Measurements from ENCODE around the gene MAP3K4. TPM values are rescaled to one million over a fixed set of nuclear protein-coding genes. Genes with fewer than 3 reads are reported as not detected.

Gene MAP3K4
- total RNA-seq = 31.9 and 85.7 TPM in 2 replicates

DNA sequence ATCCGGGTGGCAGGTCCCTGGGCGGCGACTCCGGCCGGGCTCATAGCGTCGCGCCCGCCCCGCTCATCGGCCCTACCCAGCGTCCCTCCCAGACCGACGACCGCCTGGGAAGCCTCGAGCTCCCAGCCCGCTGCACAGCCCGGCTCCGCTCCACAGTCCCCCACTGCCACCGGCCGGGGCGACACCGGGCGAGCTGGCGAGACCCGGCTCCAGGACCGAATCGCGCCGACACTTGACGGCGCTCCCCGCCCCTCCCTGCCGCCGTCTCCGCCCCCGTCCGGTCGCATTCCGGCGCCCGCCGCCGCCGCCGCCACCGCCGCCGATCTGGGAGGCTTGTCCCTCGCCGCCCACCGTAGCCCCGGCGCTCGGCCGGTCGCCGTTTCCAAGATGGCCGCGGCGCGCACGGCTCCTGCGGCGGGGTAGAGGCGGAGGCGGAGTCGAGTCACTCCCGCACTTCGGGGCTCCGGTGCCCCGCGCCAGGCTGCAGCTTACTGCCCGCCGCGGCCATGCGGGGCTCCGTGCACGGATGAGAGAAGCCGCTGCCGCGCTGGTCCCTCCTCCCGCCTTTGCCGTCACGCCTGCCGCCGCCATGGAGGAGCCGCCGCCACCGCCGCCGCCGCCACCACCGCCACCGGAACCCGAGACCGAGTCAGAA is at the start of gene MAP3K4:
Gene MAP3K4, plus strand, starts transcription at position 364 of the 655 bp plus-strand sequence. Its CDS starts 163 bp downstream, at position 527.
- peak within 1 kb of the TSS; percentile 91 for H3K4me3 ChIP-seq (ENCODE audit: low read depth, low read length)
- TF ChIP-seq, protein P1, sequence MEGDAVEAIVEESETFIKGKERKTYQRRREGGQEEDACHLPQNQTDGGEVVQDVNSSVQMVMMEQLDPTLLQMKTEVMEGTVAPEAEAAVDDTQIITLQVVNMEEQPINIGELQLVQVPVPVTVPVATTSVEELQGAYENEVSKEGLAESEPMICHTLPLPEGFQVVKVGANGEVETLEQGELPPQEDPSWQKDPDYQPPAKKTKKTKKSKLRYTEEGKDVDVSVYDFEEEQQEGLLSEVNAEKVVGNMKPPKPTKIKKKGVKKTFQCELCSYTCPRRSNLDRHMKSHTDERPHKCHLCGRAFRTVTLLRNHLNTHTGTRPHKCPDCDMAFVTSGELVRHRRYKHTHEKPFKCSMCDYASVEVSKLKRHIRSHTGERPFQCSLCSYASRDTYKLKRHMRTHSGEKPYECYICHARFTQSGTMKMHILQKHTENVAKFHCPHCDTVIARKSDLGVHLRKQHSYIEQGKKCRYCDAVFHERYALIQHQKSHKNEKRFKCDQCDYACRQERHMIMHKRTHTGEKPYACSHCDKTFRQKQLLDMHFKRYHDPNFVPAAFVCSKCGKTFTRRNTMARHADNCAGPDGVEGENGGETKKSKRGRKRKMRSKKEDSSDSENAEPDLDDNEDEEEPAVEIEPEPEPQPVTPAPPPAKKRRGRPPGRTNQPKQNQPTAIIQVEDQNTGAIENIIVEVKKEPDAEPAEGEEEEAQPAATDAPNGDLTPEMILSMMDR (conservative IDR thresholded peaks at IDR 0.05; ENCODE audit: low read depth, low read length) = no peak
- no peak for DNase-seq (ENCODE audit: low read depth)

GRCh38 chr6:160943997-160944396 is 47.6 kb upstream of the MAP3K4 start:
- TF ChIP-seq, protein P1 (conservative IDR thresholded peaks at IDR 0.05; ENCODE audit: low read depth, low read length) = no peak
- DNase-seq (ENCODE audit: low read depth) = no peak
- H3K4me3 ChIP-seq (ENCODE audit: low read depth, low read length) = no peak overlapping the region

DNA sequence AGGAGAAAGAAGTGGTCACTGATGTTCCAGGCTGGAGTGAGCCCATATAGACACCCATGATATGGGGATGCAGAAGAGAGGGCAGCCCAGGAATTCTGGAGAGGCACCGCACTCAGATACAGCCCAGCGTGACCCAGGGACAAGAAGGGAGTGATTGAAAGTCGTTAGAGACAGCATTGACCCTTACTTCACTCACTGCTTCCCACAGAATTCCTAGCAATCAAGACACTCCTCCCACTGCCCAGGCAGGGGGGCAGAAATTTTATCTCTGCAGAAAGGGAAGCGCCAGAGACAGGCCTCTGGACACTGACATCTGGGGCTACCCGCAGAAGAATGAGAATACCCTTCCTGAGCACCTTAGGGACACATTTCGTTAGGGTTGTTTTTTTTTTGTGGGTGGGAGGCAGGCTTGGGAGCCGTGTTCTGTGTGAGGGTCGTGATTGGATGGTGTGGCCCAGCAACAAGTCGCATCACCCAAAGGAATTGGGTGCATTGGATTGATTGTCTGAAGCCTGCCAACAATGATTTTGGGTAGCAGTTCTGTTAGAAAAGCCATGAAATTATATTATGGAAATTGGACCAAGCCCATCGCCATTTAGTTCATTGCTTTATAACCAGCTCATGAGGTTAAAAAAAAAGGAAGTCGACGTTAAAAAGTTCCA is 45.9 kb upstream of the MAP3K4 start:
- H3K4me3 ChIP-seq (ENCODE audit: low read depth, low read length) = no peak overlapping the region
- TF ChIP-seq, protein P1 (conservative IDR thresholded peaks at IDR 0.05; ENCODE audit: low read depth, low read length) = no peak

GRCh38 chr6:160949531-160949930 is 42.0 kb upstream of the MAP3K4 start:
- TF ChIP-seq, protein P1 (conservative IDR thresholded peaks at IDR 0.05; ENCODE audit: low read depth, low read length) = no peak
- DNase-seq (ENCODE audit: low read depth) = no peak
- no peak overlapping the region for H3K4me3 ChIP-seq (ENCODE audit: low read depth, low read length)

More for the DNA sequence above, 45.9 kb upstream of the MAP3K4 start:
- DNase-seq (ENCODE audit: low read depth) = no peak

GRCh38 chr6:160950507-160950906 is 41.1 kb upstream of the MAP3K4 start:
- TF ChIP-seq, protein P1 (conservative IDR thresholded peaks at IDR 0.05; ENCODE audit: low read depth, low read length) = no peak
- H3K4me3 ChIP-seq (ENCODE audit: low read depth, low read length) = no peak overlapping the region
- no peak for DNase-seq (ENCODE audit: low read depth)

DNA sequence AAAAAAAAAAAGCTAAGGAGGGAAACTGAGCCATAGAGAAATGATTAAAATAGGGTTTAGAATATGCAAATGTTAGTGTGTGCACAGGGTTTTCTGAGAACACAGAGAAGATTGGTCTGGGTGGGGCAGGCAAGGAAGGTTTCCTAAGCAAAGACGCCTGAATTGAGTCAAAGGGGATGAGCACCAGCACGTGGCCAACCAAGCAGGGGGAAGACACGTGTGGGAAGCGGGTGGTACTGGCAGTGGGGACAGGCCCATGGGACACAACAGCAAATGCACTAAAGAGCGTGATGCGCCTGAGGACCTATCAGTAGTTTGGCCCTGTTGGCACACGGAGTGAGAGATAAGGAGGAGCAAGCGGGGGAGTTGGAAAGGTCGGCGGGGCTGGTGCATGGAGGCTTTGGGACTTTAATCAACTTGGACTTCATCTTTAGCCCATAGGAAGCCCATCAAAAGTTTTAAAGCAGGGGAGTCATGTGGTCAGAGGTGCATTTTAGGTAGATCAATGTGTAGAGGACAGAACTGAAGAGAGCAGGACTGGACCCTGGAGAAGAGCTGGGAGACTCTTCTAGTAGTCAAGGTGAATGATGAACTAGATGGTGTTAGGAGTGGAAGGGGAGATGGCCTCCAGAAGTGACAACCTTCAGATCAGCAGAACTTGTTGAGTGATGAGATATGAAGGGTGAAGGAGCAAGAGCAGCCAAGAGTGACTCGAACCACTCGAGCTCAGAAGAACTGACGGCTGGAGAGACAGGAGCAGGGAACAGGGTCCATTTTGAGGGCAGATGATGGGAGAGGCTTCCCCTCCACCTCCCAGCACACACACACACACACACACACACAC is 40.2 kb upstream of the MAP3K4 start:
- TF ChIP-seq, protein P1 (conservative IDR thresholded peaks at IDR 0.05; ENCODE audit: low read depth, low read length) = no peak
- no peak for DNase-seq (ENCODE audit: low read depth)
- H3K4me3 ChIP-seq (ENCODE audit: low read depth, low read length) = no peak overlapping the region
